HEK293T (cell line): Measurements from ENCODE around the gene TCOF1.

ENCODE experiments used
- ARNT ChIP-seq: fragments of 450-650 bp; IDR thresholded peaks from 2 replicates; pipeline ENCODE4 v1.6.1; 2017; ENCODE audit warnings: mild to moderate bottlenecking
- BHLHE40 ChIP-seq: fragments of 450-650 bp; IDR thresholded peaks from 2 replicates; pipeline ENCODE4 v1.6.1; 2016; ENCODE audit warnings: mild to moderate bottlenecking, moderate library complexity, borderline replicate concordance
- ELF4 ChIP-seq: fragments of 450-650 bp; IDR thresholded peaks from 2 replicates; pipeline ENCODE4 v1.6.1; 2017; ENCODE audit warnings: antibody characterized with exemption
- FOXA1 ChIP-seq: fragments of 450-650 bp; IDR thresholded peaks from 2 replicates; pipeline ENCODE4 v1.6.1; 2016; ENCODE audit warnings: mild to moderate bottlenecking
- FOXK2 ChIP-seq: fragments of 450-650 bp; IDR thresholded peaks from 2 replicates; pipeline ENCODE4 v1.6.1; 2016; ENCODE audit warnings: mild to moderate bottlenecking
- FOXM1 ChIP-seq: fragments of 450-650 bp; IDR thresholded peaks from 2 replicates; pipeline ENCODE4 v1.6.1; 2017; ENCODE audit warnings: mild to moderate bottlenecking, borderline replicate concordance
- HDGF ChIP-seq: fragments of 450-650 bp; IDR thresholded peaks from 2 replicates; pipeline ENCODE4 v1.6.1; 2017; ENCODE audit warnings: antibody characterized with exemption, borderline replicate concordance
- PKNOX1 ChIP-seq: fragments of 450-650 bp; IDR thresholded peaks from 2 replicates; pipeline ENCODE4 v1.6.1; 2016
- SP1 ChIP-seq: fragments of 450-650 bp; IDR thresholded peaks from 2 replicates; pipeline ENCODE4 v1.6.1; 2017
- SUZ12 ChIP-seq: fragments of 450-650 bp; IDR thresholded peaks from 2 replicates; pipeline ENCODE4 v1.6.1; 2016; ENCODE audit warnings: mild to moderate bottlenecking
- ZNF384 ChIP-seq: fragments of 450-650 bp; IDR thresholded peaks from 2 replicates; pipeline ENCODE4 v1.6.1; 2016

- TF ChIP-seq SP1 (no peak), SUZ12 (no peak), ELF4 (no peak), HDGF (no peak), ZNF384 (no peak), FOXM1 (no peak), PKNOX1 (no peak), BHLHE40 (no peak), ARNT (no peak), FOXA1 (no peak), FOXK2 (no peak)
Observed at GRCh38 chr5:150444770-150445169, 87.3 kb downstream of the TCOF1 start.
